ENCODE data around the gene MCC. TPM values are rescaled to one million over a fixed set of nuclear protein-coding genes. Genes with fewer than 3 reads are reported as not detected.

Gene MCC
- total and polyA plus RNA-seq, 2 experiments from 2014 or later: 8.3 to 31.5 TPM

- TF ChIP-seq EZH2 (IDR thresholded peaks at IDR 0.05; ENCODE audit: borderline replicate concordance): no peak
- no peaks in the 10 kb centered on the region for H3K9me3 ChIP-seq (ENCODE audit: low read depth)
These were observed 424.3 kb downstream of the MCC start for GRCh38 chr5:113063927-113064326.

GRCh38 chr5:113062869-113063508 is 425.3 kb downstream of the MCC start:
- H3K4me2 ChIP-seq: no peak overlapping the region
- H3K27ac ChIP-seq: no peak overlapping the region
- H4K20me1 ChIP-seq (ENCODE audit: insufficient read depth, poor library complexity, severe bottlenecking): no peaks in the 10 kb centered on the region
- peaks cover 10% of the 10 kb centered on the region for H3K4me1 ChIP-seq (ENCODE audit: insufficient read depth)
- no peak overlapping the region for H3K4me3 ChIP-seq
- WGBS (ENCODE audit: low lambda C conversion rate, missing lambda C conversion rate): 95% methylated on average over 6 of the region's 6 CpGs
- no peak for DNase-seq (ENCODE audit: low spot score)
- H3K9me2 ChIP-seq (replicated peaks; ENCODE audit: insufficient read depth): no peaks in the 10 kb centered on the region
- H3K27me3 ChIP-seq: no peaks in the 10 kb centered on the region
- peaks cover 3% of the 10 kb centered on the region for H3K36me3 ChIP-seq (replicated peaks; ENCODE audit: insufficient read depth, low read depth)
- no peak overlapping the region for H2AFZ ChIP-seq
- no peaks in the 10 kb centered on the region for H3K79me2 ChIP-seq
- H3K9me3 ChIP-seq (ENCODE audit: low read depth): no peaks in the 10 kb centered on the region
- TF ChIP-seq EZH2phosphoT487 (IDR thresholded peaks at IDR 0.05; ENCODE audit: low read depth, severe bottlenecking, unreplicated experiment) (no peak), CTCF (IDR thresholded peaks at IDR 0.05; ENCODE audit: poor library complexity) (no peak), EZH2 (IDR thresholded peaks at IDR 0.05; ENCODE audit: borderline replicate concordance) (no peak)

More at GRCh38 chr5:113063927-113064326, 424.3 kb downstream of the MCC start:
- H3K27me3 ChIP-seq: no peaks in the 10 kb centered on the region
- peaks cover 3% of the 10 kb centered on the region for H3K36me3 ChIP-seq (replicated peaks; ENCODE audit: insufficient read depth, low read depth)
- H3K79me2 ChIP-seq: no peaks in the 10 kb centered on the region
- 92% methylated on average over 12 of the region's 12 CpGs for WGBS (ENCODE audit: low lambda C conversion rate, missing lambda C conversion rate)
- H4K20me1 ChIP-seq (ENCODE audit: insufficient read depth, poor library complexity, severe bottlenecking): no peaks in the 10 kb centered on the region
- H3K4me2 ChIP-seq: no peak overlapping the region
- H2AFZ ChIP-seq: no peak overlapping the region
- no peaks in the 10 kb centered on the region for H3K9me2 ChIP-seq (replicated peaks; ENCODE audit: insufficient read depth)
- no peak overlapping the region for H3K27ac ChIP-seq
- H3K4me1 ChIP-seq (ENCODE audit: insufficient read depth): peaks cover 14% of the 10 kb centered on the region
- H3K4me3 ChIP-seq: no peak overlapping the region
- DNase-seq (ENCODE audit: low spot score): no peak

- Histone ChIP-seq H2AFZ (no peak overlapping the region), H3K36me3 (replicated peaks; ENCODE audit: insufficient read depth, low read depth) (peaks cover 3% of the 10 kb centered on the region), H3K4me3 (no peak overlapping the region), H3K9me3 (ENCODE audit: low read depth) (no peaks in the 10 kb centered on the region), H3K27ac (no peak overlapping the region), H3K9me2 (replicated peaks; ENCODE audit: insufficient read depth) (no peaks in the 10 kb centered on the region), H4K20me1 (ENCODE audit: insufficient read depth, poor library complexity, severe bottlenecking) (no peaks in the 10 kb centered on the region), H3K27me3 (no peaks in the 10 kb centered on the region), H3K79me2 (no peaks in the 10 kb centered on the region), H3K4me2 (no peak overlapping the region), H3K4me1 (ENCODE audit: insufficient read depth) (peaks cover 9% of the 10 kb centered on the region)
- TF ChIP-seq CTCF (IDR thresholded peaks at IDR 0.05; ENCODE audit: poor library complexity) (no peak), EZH2phosphoT487 (IDR thresholded peaks at IDR 0.05; ENCODE audit: low read depth, severe bottlenecking, unreplicated experiment) (no peak), EZH2 (IDR thresholded peaks at IDR 0.05; ENCODE audit: borderline replicate concordance) (no peak)
- no peak for DNase-seq (ENCODE audit: low spot score)
- WGBS (ENCODE audit: low lambda C conversion rate, missing lambda C conversion rate): 61% methylated on average over 5 of the region's 5 CpGs
These were observed 426.1 kb downstream of the MCC start for GRCh38 chr5:113061846-113062780.

Measured in hepatocyte (in vitro differentiated cells).